ENCODE results near the gene UGT1A4.

UGT1A4 gene

DNA sequence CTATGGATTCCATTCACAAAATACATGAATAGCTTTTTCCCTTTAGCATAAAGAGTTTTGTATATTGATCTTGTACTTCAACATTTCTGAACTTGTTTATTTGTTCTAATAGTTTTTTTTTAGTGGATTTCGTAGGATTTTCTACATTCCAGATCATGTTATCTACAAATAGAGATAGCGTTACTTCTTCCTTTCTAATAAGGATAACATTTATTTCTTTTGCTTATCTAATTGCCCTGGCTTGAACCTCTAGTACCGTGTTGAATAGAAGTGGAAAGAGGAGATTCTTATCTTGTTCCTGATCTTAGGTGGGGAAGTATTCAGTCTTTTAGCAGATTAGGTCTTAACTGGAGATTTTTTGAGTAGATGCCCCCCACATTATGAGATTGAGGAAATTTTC lies 16.3 kb upstream of the UGT1A4 start:
- H3K9me3 ChIP-seq (ENCODE audit: control insufficient read depth, insufficient read depth, low read length): no peaks in the 10 kb centered on the region
- no peak overlapping the region for H3K4me3 ChIP-seq (ENCODE audit: low read length)
- no peaks in the 10 kb centered on the region for H3K79me2 ChIP-seq (ENCODE audit: control insufficient read depth, low read length)
- H3K4me2 ChIP-seq (ENCODE audit: low read length): no peak overlapping the region
- no peaks in the 10 kb centered on the region for H3K9me2 ChIP-seq (replicated peaks; ENCODE audit: control insufficient read depth, low read length)
- H4K20me1 ChIP-seq (ENCODE audit: control insufficient read depth, insufficient read depth, low read depth, low read length): no peaks in the 10 kb centered on the region
- TF ChIP-seq, protein P1, sequence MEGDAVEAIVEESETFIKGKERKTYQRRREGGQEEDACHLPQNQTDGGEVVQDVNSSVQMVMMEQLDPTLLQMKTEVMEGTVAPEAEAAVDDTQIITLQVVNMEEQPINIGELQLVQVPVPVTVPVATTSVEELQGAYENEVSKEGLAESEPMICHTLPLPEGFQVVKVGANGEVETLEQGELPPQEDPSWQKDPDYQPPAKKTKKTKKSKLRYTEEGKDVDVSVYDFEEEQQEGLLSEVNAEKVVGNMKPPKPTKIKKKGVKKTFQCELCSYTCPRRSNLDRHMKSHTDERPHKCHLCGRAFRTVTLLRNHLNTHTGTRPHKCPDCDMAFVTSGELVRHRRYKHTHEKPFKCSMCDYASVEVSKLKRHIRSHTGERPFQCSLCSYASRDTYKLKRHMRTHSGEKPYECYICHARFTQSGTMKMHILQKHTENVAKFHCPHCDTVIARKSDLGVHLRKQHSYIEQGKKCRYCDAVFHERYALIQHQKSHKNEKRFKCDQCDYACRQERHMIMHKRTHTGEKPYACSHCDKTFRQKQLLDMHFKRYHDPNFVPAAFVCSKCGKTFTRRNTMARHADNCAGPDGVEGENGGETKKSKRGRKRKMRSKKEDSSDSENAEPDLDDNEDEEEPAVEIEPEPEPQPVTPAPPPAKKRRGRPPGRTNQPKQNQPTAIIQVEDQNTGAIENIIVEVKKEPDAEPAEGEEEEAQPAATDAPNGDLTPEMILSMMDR (IDR thresholded peaks at IDR 0.05; ENCODE audit: low read depth, low read length, poor library complexity, severe bottlenecking): no peak
- no peak for TF ChIP-seq EZH2phosphoT487 (IDR thresholded peaks at IDR 0.05; ENCODE audit: borderline replicate concordance, low read length)
- H3K27ac ChIP-seq (ENCODE audit: low read depth, low read length): no peak overlapping the region
- no peaks in the 10 kb centered on the region for H3F3A ChIP-seq (ENCODE audit: control insufficient read depth, insufficient read depth)
- H3K27me3 ChIP-seq (ENCODE audit: control insufficient read depth, low read length): 0 out of 2 replicates have a peak, but pooled peaks cover 3% of the 10 kb centered on the region
- H3K36me3 ChIP-seq (ENCODE audit: control insufficient read depth, low read length): no peaks in the 10 kb centered on the region
- H3K4me1 ChIP-seq (ENCODE audit: control insufficient read depth, low read length): no peaks in the 10 kb centered on the region

DNA sequence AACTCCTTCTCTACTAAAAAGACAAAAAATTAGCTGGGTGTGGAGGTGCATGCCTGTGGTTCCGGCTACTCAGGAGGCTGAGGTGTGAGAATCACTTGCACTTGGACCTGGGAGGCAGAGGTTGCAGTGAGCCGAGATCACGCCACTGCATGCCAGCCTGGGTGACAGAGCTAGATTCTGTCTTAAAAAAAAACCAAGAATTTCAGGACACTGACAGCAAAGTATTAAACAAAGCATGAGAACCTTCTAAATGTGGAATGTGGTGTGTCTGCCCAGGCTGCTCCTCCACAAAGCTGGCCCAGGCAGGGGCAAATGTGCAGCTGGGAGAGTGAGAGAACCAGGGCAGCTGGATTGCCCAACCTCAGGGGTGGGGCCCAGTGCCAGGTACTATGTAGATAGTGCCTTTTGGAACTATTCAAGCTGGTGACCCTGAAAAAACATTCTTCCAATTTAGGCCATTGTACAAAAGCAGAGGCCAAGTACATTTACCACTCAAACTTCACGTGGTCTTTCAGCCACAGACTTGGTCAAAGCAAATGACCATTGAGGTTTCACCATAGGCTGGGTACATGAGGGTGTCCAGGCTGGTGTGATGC lies 12.5 kb upstream of the UGT1A4 start:
- Histone ChIP-seq H3K4me3 (ENCODE audit: low read length) (no peak overlapping the region), H3K79me2 (ENCODE audit: control insufficient read depth, low read length) (no peaks in the 10 kb centered on the region), H4K20me1 (ENCODE audit: control insufficient read depth, insufficient read depth, low read depth, low read length) (no peaks in the 10 kb centered on the region), H3K27me3 (ENCODE audit: control insufficient read depth, low read length) (0 out of 2 replicates have a peak, but pooled peaks cover 3% of the 10 kb centered on the region), H3K27ac (ENCODE audit: low read depth, low read length) (no peak overlapping the region), H3K9me3 (ENCODE audit: control insufficient read depth, insufficient read depth, low read length) (no peaks in the 10 kb centered on the region), H3K4me1 (ENCODE audit: control insufficient read depth, low read length) (no peaks in the 10 kb centered on the region), H3K4me2 (ENCODE audit: low read length) (no peak overlapping the region), H3K36me3 (ENCODE audit: control insufficient read depth, low read length) (no peaks in the 10 kb centered on the region), H3F3A (ENCODE audit: control insufficient read depth, insufficient read depth) (no peaks in the 10 kb centered on the region), H3K9me2 (replicated peaks; ENCODE audit: control insufficient read depth, low read length) (no peaks in the 10 kb centered on the region)
- TF ChIP-seq, protein P1 (IDR thresholded peaks at IDR 0.05; ENCODE audit: low read depth, low read length, poor library complexity, severe bottlenecking): no peak
- no peak for TF ChIP-seq EZH2phosphoT487 (IDR thresholded peaks at IDR 0.05; ENCODE audit: borderline replicate concordance, low read length)

DNA sequence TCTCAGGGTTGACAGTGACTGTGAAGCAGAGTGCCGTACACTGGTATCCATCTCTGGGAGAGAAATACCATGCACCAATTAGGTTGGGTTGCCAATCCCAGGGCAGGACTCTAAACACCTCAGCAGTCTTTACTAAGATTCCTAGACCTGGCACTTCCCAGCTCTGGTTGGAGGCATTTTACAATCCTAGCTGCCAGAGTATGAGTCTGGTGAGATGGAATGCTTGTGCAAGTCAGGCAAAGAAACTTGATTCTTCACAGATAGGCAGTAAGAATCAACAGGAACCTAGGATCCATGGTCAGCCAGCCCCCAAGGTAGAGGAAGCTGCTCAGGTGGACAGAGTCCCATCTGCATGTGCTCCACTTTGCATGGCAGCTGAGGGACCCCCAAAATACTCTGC lies 11.8 kb upstream of the UGT1A4 start:
- no peaks in the 10 kb centered on the region for H3K36me3 ChIP-seq (ENCODE audit: control insufficient read depth, low read length)
- no peak overlapping the region for H3K4me3 ChIP-seq (ENCODE audit: low read length)
- H3K27me3 ChIP-seq (ENCODE audit: control insufficient read depth, low read length): 0 out of 2 replicates have a peak, but pooled peaks cover 3% of the 10 kb centered on the region
- H3K9me3 ChIP-seq (ENCODE audit: control insufficient read depth, insufficient read depth, low read length): no peaks in the 10 kb centered on the region
- H3K79me2 ChIP-seq (ENCODE audit: control insufficient read depth, low read length): no peaks in the 10 kb centered on the region
- no peaks in the 10 kb centered on the region for H3K4me1 ChIP-seq (ENCODE audit: control insufficient read depth, low read length)
- H3K9me2 ChIP-seq (replicated peaks; ENCODE audit: control insufficient read depth, low read length): no peaks in the 10 kb centered on the region
- H3F3A ChIP-seq (ENCODE audit: control insufficient read depth, insufficient read depth): no peaks in the 10 kb centered on the region
- TF ChIP-seq, protein P1 (IDR thresholded peaks at IDR 0.05; ENCODE audit: low read depth, low read length, poor library complexity, severe bottlenecking): no peak
- TF ChIP-seq EZH2phosphoT487 (IDR thresholded peaks at IDR 0.05; ENCODE audit: borderline replicate concordance, low read length): no peak
- no peak overlapping the region for H3K27ac ChIP-seq (ENCODE audit: low read depth, low read length)
- no peak overlapping the region for H3K4me2 ChIP-seq (ENCODE audit: low read length)
- H4K20me1 ChIP-seq (ENCODE audit: control insufficient read depth, insufficient read depth, low read depth, low read length): no peaks in the 10 kb centered on the region
